Stimulated activated naive CD4-positive, alpha-beta T cell (primary cell): Measurements from ENCODE around the gene GRK4.

Experiments used
- DNase-seq, 6 experiments: peaks; one replicate each; lab custom pipeline; 2025; lab: John Stamatoyannopoulos, UW

Gene GRK4

GRCh38 chr4:3011456-3012220 is 48.3 kb downstream of the GRK4 start:
- no peak for DNase-seq

DNA sequence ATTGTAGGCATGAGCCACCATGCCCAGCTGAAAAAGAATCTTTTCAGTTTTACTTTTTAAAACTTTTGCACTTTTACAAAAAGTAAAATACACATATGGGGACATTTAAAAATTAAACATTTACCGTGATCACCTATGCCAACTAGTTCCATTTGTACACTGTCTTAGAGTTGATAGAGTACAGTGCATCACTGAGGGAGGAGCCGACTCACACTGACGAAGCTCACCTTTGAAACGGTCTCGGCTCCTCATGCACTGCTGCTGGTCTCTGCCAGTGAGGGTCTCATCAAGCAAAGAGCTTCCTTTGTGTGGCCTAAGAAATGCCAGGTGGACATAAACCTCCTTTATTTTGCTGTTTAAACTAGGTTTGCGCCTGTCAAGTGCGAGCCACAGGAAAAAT is 50.0 kb downstream of the GRK4 start:
- DNase-seq, result no peak

DNA sequence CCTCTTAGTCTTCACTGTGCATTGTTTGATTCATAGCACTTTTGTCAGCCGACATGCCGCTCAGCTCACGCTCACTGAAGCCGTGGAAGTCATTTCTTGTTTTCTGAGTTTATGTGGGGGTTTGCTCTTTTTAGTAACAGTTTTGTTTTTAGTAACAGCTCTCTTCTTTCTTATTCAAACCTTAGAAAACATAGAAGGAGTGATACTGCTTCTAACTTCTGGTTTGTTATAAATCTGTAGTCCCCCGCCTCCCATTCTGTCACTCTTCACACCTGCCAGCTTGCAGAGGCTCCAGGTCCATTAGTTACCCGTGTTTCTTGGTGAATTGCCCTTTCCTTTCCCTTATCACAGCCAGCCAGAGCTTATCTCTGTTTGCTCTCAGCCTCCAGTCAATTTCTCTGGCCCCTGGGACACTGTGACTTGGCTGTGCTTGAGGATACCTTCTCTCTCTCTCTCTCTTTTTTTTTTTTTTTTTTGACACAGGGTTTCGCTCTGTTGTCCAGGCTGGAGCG is 50.5 kb downstream of the GRK4 start:
- DNase-seq, result no peak

GRCh38 chr4:3016961-3017360 is 53.6 kb downstream of the GRK4 start:
- no peak for DNase-seq

- no peak for DNase-seq
These were observed 54.1 kb downstream of the GRK4 start for GRCh38 chr4:3017504-3017903.

DNA sequence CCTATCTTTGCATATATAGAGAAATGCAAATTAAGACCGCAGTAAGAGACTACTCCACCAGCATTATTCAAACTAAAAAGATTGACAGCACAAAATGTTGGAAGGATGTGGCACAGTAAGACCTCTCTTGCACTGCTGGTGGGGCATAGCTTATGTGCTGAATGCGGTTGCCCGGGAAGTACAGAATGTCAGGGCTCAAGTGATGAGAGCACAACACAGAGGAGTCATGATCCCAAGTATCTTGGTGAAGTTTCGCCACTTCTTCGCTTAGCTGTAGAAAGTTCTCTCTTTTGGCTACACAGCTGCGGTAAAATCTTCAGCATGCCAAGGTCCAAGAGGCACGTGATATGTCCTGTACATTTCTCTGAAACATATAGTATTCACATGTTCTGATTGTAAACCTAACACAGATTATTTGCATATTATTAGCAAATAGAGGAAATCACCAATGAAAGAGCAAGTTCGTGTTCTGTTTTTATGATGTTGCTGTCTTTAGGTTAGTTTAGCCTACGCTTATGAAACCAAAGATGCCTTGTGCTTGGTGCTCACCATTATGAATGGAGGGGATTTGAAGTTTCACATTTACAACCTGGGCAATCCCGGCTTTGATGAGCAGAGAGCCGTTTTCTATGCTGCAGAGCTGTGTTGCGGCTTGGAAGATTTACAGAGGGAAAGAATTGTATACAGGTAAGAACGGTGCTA is 55.9 kb downstream of the GRK4 start:
- DNase-seq, result no peak

DNA sequence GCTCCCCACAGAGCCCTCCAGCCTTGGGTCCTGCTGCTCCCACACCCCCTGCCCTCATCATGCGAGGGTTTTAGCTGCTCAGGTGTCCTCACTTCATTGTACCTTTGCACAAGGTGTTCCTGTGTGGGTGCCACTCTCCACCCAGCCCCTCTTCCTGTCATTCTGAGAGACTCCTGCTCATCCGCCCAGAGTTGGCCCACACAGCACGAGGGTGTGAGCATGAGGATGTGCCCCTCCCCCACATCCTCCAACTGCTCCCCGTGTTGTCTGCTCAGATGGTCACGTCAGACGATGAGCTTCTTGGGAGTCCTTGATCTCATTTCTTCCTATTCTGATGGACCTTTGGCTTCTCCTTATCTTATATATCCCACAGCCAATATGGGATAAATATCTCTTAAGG is 57.8 kb downstream of the GRK4 start:
- DNase-seq, result no peak

- DNase-seq, result no peak
These were observed 58.3 kb downstream of the GRK4 start for GRCh38 chr4:3021627-3022026.

- no peak for DNase-seq
These were observed 58.7 kb downstream of the GRK4 start for GRCh38 chr4:3022112-3022511.

- no peak for DNase-seq
These were observed 59.3 kb downstream of the GRK4 start for GRCh38 chr4:3022651-3023050.

GRCh38 chr4:3025881-3026280 is 62.5 kb downstream of the GRK4 start:
- DNase-seq, result no peak

- no peak for DNase-seq
These were observed 63.2 kb downstream of the GRK4 start for GRCh38 chr4:3026540-3026939.

- no peak for DNase-seq
These were observed 66.1 kb downstream of the GRK4 start for GRCh38 chr4:3029464-3029863.

DNA sequence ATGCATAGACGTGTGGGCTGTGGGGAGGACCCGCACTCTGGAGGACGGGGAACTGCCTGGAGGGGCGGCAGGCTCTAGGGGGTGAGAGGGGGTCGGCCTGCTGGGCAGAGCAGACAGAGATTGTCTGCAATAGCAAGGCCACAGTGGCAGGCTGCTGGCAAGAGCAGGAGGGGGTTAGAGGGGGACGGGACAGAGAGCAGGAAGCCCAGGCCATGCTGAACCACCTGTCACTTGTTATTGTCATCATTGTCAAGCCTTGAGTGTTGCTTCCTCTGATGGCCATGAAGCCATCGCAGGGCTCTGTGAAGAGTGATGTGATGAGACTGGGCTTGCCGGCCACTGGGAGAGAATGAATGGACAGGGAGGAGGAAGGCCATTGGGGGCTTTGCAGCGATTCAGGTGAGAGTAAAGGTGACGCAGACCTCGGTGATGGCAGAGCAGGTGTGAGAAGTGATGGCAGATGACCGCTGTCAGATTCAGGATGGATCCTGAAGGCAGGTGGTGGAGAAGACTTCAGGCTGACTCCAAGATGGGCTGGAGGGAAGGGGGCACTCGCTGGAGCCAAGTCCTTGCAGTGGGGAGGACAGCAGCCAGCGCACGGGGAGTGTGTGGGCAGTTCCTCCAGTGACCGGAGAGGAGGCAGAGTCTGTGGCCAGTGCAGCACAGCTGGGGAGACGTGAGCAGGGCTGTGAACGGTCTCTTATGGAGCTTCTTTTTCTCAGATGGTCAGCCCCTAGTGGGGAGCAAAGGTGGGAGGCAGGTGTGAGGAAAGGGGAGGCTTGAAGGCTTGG is 67.4 kb downstream of the GRK4 start:
- DNase-seq, result no peak

DNA sequence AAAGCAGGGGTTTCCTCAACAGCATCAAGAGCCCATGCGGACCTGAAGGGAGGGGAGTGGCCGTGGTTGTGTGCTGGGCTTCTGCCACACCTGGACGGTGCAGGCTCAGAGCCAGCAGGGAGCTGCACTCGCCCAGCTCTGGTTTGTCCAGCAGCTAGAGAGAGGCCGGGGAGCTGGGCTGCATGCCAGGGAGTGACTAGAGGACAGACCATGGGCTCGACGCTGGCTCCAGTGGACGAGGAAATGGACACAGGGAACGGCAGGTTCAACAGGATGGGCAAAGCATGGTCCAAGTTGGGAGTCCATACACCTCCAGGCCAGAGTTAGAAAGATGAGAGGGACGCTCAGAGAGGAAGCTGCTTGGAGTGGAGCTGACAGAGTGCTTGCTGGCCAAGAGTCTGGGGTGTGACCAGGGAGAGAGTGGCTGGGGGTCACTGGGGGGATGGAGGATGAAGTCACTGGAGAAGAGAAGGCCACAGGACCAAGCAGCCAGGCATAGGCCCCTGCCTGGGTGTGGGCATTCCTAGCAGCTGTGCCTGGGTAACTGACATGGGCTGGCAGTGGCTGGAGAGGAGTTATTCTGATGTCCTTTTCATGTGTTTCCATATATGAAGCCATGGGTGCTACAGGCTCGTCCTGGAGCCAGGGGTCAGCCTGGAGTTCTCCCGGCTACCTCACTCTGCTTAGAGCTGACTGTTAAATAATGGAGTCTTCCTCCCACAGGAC is 68.1 kb downstream of the GRK4 start:
- no peak for DNase-seq

- no peak for DNase-seq
These were observed 70.9 kb downstream of the GRK4 start for GRCh38 chr4:3034231-3034630.

DNA sequence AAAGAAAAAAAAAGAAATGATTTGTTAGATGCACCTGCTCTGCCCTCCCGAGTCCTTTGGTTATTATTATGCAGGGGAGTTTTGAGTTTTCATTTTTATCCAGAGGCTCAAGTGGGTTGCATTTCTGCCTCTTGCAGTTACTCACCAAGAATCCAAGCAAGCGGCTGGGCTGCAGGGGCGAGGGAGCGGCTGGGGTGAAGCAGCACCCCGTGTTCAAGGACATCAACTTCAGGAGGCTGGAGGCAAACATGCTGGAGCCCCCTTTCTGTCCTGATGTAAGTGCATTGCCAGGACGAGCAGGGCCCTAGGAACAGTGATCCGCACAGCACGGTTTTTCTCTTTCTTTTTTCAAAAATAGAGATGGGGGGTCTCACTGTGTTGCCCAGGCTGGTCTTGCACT is 71.9 kb downstream of the GRK4 start:
- no peak for DNase-seq

DNA sequence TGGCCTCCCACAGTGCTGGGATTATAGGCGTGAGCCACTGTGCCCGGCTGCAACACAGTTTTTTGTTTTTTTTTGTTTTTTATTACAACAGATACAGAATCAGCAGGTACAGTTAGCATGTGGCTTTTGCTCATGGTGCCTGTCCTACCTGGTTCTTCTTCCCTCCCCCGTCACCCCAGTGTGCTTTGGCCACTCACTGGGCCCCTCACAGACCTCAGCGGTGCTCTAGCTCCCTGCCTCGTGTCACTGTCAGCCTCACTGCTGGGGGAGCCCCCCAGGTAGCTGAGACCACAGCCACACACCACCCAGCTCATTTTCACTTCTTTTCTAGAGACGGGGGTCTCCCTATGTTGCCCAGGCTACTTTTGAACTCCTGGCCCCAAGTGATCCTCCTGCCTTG is 72.3 kb downstream of the GRK4 start:
- no peak for DNase-seq

- DNase-seq, result no peak
These were observed 73.0 kb downstream of the GRK4 start for GRCh38 chr4:3036131-3036952.

- peak in 3 of 6 experiments; percentile 2 to 51 (median 11) for DNase-seq
These were observed 74.6 kb downstream of the GRK4 start for GRCh38 chr4:3037957-3038461.
